Esophagus mucosa (tissue), 1 donor: ENCODE measurements around the gene PITPNM2. TPM values are rescaled to one million over a fixed set of nuclear protein-coding genes. Genes with fewer than 3 reads are reported as not detected.
A peak's percentile ranks its signal among the peaks of the same experiment; 100 is the strongest.
"Not testable (repeated sequence)": the region's sequence is repeated elsewhere in the genome, so short reads cannot be mapped to it uniquely, and the experiment has no call there.

ENCODE experiments used
- ATAC-seq: fragments of 200-7000 bp; cut with Tn5 transposase; one replicate; pipeline ENCODE4 v1.9.1; 2020
- total RNA-seq: library from RNA; stranded (reverse); gene quantifications from one replicate; pipeline ENCODE4 v1.2.4, GENCODE V29; 2023
- donor health status: DM: yes; HTN: yes; CAD: no.

PITPNM2 gene
- total RNA-seq, 1 donor from 2014 or later = 8.3 TPM

- ATAC-seq = peak; percentile 62
Observed at GRCh38 chr12:123120452-123121166, 30.3 kb downstream of the PITPNM2 start.

DNA sequence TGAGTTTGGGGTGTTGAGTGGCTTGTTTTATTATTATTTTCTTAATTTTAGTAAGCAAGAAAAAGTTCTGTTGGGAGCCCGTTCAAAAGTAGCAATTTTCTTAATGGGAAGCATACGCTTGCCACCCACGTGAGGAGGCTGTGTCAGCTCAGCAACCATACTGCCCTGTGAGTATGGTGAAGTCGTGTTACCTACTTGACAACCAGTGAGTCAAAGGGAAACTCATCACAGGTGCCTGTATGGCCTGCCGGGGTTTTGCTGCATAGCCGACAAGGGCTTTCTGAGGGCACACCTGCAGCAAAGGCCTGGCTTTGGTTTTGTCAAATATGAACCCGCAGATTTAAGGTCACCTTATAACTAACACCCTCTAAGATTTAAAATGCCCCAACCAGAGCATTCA lies 31.1 kb downstream of the PITPNM2 start:
- ATAC-seq = no peak

DNA sequence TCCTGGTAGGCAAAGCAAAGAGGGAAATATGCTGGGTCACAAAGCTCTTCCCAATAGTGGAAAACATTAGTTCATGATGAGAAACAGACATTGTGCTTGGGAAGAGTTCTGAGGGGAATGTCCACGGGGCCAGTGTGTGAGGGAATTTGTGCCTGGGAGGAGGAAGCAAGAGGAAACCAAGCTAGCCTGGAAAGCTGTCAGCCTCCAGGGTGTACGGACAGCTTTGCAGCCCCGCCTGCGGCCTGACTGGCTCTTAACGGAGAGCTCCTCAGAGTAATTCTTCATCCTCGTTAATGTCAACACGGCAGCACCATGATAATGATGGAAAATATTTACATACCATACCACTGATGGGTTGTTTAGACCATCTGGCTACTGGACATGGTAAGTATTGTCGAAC lies 32.4 kb downstream of the PITPNM2 start:
- ATAC-seq = no peak

DNA sequence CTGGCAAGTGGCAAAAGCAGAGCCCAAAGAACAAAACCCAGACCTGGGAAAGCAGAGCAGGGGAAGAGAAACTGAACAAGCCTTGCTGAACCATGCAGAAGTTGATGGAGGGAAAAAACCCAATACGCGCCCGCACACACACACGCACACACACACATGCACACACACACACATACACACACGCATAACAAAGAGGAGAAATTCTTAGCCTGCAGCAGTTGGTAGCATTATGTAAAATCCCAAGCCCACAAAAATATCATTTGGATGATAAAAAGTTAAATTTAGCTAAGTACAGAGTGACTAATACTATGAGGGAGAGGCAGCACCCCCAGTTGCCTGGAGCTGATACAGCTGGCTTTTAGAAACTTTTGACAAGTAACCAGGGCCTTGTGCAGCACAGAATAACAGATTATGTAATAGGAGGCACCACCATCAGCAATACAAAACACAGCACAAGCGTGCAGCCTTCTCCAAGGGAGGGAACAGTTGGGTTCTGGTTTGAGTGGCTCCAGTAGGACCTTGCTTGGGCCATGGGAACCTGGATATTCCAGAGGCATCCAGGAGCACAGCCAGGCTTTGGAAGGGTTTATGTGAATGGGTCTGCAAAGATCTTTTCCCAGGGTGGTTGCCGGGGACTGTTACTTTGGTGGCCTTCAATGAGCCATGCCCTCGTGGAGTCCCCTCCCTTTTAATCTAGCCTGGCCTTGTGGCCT lies 35.3 kb downstream of the PITPNM2 start:
- ATAC-seq = peak; percentile 56

GRCh38 chr12:123114304-123115083 lies 36.4 kb downstream of the PITPNM2 start:
- no peak for ATAC-seq

GRCh38 chr12:123113026-123113425 lies 37.9 kb downstream of the PITPNM2 start:
- ATAC-seq = no peak

DNA sequence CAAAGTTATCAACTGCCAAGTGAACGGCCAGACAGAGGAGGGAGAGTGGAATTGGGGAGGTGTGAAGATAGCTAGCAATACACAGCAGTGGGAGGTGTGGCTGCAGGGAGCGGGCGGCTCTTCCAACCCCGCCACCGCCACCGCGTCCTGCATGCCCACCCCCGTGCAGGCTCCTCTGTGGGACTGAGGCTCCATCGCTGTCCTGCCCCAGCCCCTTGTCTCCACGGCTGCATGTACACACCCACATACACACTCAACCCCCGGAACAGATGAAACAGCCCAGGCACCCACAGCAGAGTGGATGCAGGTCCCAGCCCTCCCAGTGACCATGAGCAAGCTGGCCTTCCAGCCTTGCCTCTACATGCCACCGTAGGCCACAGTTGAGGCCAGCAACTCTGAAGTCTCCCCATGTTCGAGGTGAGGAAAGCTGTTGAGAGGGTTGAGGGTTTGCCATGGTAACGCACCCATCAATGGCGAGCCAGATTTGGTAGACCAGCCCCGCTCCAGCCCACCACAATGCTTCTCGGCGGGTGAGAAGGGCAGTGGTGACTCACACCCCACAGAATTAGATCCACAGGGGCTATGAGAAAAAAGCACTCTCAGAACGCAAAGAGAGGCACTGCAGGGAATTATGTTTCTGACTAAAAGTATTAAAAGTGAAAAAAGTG lies 39.3 kb downstream of the PITPNM2 start:
- ATAC-seq = no peak

DNA sequence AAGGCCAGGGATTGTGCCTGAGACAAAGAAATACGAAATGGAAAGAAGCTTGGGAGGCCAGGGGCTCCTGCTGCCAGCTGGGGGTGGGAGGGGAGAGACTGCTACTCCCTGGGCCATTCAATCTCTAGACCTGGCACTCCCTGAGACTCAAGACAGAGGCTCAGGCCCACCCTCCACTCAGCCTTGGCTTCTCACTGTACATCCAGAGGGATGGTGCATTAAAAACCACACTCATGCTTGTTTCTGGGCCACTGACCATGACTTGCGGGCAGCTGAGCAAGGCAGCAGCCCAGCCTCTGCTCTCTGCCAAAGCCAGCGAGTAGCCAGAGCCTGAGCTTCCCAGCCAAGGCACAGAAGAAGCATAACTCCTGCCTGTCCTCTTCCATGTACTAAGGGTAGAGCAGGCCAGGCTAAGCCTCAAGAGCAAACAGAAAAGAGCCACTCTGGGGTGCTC lies 41.5 kb downstream of the PITPNM2 start:
- ATAC-seq = no peak

DNA sequence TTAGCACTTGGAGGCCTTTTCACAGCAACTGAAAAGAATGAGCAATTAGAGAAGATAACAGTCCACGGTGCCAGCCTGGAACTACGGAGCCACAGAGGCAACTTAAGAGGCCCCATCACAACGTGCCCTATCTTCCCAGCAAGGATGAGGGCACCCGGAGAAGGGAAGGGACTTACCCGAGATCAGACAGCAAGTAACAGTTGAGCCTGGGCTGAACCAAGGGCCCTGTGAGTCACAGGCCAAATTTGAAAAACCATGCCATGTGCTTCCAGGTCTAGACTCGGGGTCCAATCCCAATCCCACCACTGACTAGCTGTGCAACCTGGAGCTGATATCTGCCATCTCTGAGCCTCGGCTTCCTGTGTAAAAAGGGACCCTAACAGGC lies 42.2 kb downstream of the PITPNM2 start:
- ATAC-seq = no peak

DNA sequence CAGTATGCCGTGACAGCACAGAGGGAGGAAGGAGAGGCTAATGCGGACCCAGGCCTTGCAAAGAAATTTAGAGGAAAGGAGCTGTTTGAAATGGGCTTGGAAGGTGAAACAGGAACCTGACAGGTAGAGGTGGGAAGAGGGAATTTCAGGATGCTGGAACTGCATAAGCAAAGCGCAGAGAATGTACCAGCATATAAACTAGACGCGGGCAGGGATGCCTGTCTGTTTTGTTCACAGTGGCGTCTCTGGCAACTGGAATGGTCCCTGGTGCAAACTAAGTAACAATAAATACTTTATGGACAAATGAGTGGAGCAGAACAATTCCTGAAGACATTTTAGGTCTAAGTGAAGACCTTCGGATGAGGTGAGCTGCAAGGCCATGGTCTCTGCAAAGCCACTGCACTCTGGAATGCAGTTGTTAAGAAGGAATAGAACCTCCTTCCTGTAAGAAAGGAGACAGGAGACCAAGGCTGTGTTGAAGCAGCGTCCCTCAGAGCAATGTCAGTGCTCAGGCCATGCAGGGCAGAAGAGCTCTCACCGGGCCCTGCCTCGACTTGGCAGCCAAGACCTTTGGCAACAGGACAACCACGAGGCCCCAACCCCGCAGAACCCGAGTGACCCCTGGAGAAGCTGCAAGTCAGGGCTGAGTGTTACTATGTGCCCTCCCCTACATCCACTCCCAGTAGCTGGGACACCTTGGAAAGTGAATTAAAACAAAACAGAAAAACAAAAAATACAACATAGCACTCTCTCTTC lies 42.8 kb downstream of the PITPNM2 start:
- no peak for ATAC-seq

DNA sequence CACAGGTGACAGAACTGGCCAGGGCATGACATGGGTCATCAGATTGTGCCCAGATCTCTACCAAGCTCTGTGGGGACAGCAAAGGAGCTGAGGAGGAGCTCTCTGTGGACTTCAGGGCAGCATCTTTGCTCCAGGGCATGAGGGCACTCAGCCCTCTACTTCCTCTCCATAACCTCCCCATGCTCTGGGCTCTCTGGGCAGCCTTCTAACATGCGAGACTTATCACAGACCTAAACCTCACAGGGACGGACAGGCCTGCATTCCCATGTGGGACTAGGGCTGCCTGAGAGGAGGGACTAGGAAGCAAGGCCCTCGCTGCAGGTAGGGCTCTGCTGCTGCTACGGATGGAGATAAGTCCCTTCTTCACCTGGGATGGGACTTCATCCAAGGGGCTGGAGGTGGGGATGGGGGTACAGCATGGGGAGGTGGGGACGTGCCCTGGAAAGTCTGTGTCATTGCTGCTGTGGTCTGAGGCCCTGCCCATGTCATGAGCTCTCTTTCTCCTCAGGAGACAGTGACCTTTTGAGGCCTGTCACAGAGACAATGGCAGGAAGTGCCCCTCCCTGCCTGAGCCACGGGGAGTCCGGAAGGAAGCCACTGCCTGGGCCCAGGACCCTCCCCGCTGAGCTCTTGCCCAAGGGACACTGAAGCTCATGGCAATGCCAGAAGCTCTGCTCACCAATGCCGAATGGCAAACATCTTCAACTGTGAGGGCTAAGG lies 44.1 kb downstream of the PITPNM2 start:
- ATAC-seq = peak; percentile 70

- no peak for ATAC-seq
Observed at GRCh38 chr12:123105211-123105826, 45.6 kb downstream of the PITPNM2 start.

- ATAC-seq = no peak
Observed at GRCh38 chr12:123104809-123105208, 46.1 kb downstream of the PITPNM2 start.

DNA sequence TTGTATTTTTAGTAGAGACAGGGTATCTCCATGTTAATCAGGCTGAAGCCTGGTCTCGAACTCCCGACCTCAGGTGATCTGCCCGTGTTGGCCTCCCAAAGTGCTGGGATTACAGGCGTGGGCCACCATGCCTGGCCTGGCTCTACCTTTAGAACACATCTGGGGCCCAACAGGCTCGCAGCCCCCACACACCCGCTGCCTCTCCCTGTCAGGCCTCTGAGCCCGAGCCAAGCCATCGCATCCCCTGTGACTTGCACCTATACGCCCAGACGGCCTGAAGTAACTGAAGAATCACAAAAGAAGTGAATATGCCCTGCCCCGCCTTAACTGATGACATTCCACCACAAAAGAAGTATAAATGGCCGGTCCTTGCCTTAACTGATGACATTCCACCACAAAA lies 46.8 kb downstream of the PITPNM2 start:
- not testable (repeated sequence) for ATAC-seq

GRCh38 chr12:123102781-123103503 lies 47.9 kb downstream of the PITPNM2 start:
- no peak for ATAC-seq

DNA sequence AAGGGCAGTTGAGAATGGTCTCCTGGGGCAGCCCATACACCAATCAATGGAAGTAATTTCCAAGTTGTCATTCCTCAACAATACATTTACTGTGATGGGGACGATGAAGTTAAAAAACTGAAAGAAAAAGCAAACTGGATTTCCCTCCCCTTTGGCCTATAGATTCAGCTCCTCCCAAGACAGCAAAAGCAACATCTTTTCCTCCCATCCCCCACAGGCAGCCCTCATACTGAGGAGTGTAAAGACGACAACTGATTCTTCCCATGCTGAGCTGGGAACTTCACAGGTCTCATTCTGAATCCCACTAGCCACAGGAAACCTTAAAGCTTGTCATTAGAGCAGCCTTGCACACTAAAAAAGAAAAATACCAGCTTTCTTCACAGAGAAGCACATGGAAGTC lies 48.5 kb downstream of the PITPNM2 start:
- ATAC-seq = no peak

- no peak for ATAC-seq
Observed at GRCh38 chr12:123101526-123101925, 49.4 kb downstream of the PITPNM2 start.
